ENCODE measurements around the gene SYNE2.

Gene SYNE2

GRCh38 chr14:63939006-63939270 lies 86.1 kb downstream of the SYNE2 start:
- Histone ChIP-seq H3K27ac (no peak overlapping the region), H3K4me3 (ENCODE audit: low read depth in 1 of 2, low read length in 1 of 2) (no peak overlapping the region), H3K36me3 (peaks cover 33% of the 10 kb centered on the region), H3K9me3 (no peaks in the 10 kb centered on the region), H3K27me3 (no peaks in the 10 kb centered on the region), H3K4me1 (ENCODE audit: control insufficient read depth in 1 of 2, insufficient read depth in 1 of 2, low read depth in 1 of 2, low read length in 1 of 2) (no peaks in the 10 kb centered on the region)
- no peak for TF ChIP-seq CTCF (IDR thresholded peaks at IDR 0.05)

DNA sequence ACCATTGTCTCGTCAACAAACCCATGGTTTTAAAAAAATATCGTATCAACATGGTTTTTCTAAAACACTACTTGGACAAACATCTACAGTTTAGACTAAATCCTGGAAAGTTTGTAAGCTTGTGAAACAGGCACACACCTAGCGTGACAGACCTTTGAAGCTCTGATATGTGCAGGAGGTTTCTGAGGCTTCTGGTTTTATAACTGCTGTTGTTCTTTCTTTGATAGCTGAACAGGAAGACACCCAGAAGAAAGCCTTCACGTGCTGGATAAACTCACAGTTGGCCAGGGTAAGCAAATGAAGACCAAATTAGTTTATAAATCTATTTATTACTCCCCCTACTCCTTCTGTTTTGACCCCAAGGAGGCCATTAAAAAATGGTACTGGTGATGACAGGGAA lies 87.6 kb downstream of the SYNE2 start:
- H3K36me3 ChIP-seq, result peaks cover 33% of the 10 kb centered on the region
- H3K4me3 ChIP-seq (ENCODE audit: low read depth in 1 of 2, low read length in 1 of 2), result no peak overlapping the region
- TF ChIP-seq CTCF (IDR thresholded peaks at IDR 0.05), result no peak
- H3K27ac ChIP-seq, result no peak overlapping the region
- no peaks in the 10 kb centered on the region for H3K9me3 ChIP-seq
- no peaks in the 10 kb centered on the region for H3K4me1 ChIP-seq (ENCODE audit: control insufficient read depth in 1 of 2, insufficient read depth in 1 of 2, low read depth in 1 of 2, low read length in 1 of 2)
- H3K27me3 ChIP-seq, result no peaks in the 10 kb centered on the region

GRCh38 chr14:63941023-63941422 lies 88.2 kb downstream of the SYNE2 start:
- H3K9me3 ChIP-seq, result no peaks in the 10 kb centered on the region
- no peaks in the 10 kb centered on the region for H3K27me3 ChIP-seq
- peaks cover 34% of the 10 kb centered on the region for H3K36me3 ChIP-seq
- no peak overlapping the region for H3K27ac ChIP-seq
- H3K4me1 ChIP-seq (ENCODE audit: control insufficient read depth in 1 of 2, insufficient read depth in 1 of 2, low read depth in 1 of 2, low read length in 1 of 2), result no peaks in the 10 kb centered on the region
- no peak for TF ChIP-seq CTCF (IDR thresholded peaks at IDR 0.05)
- H3K4me3 ChIP-seq (ENCODE audit: low read depth in 1 of 2, low read length in 1 of 2), result no peak overlapping the region

- no peak for TF ChIP-seq CTCF (IDR thresholded peaks at IDR 0.05)
- Histone ChIP-seq H3K4me3 (ENCODE audit: low read depth in 1 of 2, low read length in 1 of 2) (no peak overlapping the region), H3K36me3 (peaks cover 60% of the 10 kb centered on the region), H3K9me3 (no peaks in the 10 kb centered on the region), H3K4me1 (ENCODE audit: control insufficient read depth in 1 of 2, insufficient read depth in 1 of 2, low read depth in 1 of 2, low read length in 1 of 2) (no peaks in the 10 kb centered on the region), H3K27ac (no peak overlapping the region), H3K27me3 (no peaks in the 10 kb centered on the region)
Observed at GRCh38 chr14:63949696-63950095, 96.9 kb downstream of the SYNE2 start.

GRCh38 chr14:63951021-63951420 lies 98.2 kb downstream of the SYNE2 start:
- Histone ChIP-seq H3K27me3 (no peaks in the 10 kb centered on the region), H3K36me3 (peaks cover 73% of the 10 kb centered on the region), H3K27ac (no peak overlapping the region), H3K4me1 (ENCODE audit: control insufficient read depth in 1 of 2, insufficient read depth in 1 of 2, low read depth in 1 of 2, low read length in 1 of 2) (no peaks in the 10 kb centered on the region), H3K9me3 (no peaks in the 10 kb centered on the region), H3K4me3 (ENCODE audit: low read depth in 1 of 2, low read length in 1 of 2) (no peak overlapping the region)
- no peak for TF ChIP-seq CTCF (IDR thresholded peaks at IDR 0.05)

DNA sequence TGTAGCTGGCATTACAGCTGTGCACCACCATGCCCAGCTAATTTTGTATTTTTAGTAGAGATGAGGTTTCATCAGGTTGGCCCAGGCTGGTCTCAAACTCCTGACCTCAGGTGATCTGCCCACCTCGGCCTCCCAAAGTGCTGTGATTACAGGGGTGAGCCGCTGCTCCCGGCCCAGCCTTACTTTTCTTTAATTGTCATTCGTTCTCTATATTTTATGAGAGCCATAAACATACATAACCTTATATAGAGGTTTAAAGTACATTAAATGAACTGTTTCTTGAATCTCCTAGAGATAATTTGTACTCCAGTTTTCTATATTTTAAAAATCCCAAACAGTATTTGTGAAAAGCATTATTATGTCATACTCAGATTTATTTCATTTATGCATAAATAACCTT lies 98.6 kb downstream of the SYNE2 start:
- H3K27ac ChIP-seq, result no peak overlapping the region
- peaks cover 75% of the 10 kb centered on the region for H3K36me3 ChIP-seq
- no peak overlapping the region for H3K4me3 ChIP-seq (ENCODE audit: low read depth in 1 of 2, low read length in 1 of 2)
- no peaks in the 10 kb centered on the region for H3K27me3 ChIP-seq
- no peak for TF ChIP-seq CTCF (IDR thresholded peaks at IDR 0.05)
- no peaks in the 10 kb centered on the region for H3K9me3 ChIP-seq
- no peaks in the 10 kb centered on the region for H3K4me1 ChIP-seq (ENCODE audit: control insufficient read depth in 1 of 2, insufficient read depth in 1 of 2, low read depth in 1 of 2, low read length in 1 of 2)
